ENCODE results near the gene FBXL20. TPM values are rescaled to one million over a fixed set of nuclear protein-coding genes. Genes with fewer than 3 reads are reported as not detected.
"Not testable (repeated sequence)": the region's sequence is repeated elsewhere in the genome, so short reads cannot be mapped to it uniquely, and the experiment has no call there.

Gene FBXL20, protein sequence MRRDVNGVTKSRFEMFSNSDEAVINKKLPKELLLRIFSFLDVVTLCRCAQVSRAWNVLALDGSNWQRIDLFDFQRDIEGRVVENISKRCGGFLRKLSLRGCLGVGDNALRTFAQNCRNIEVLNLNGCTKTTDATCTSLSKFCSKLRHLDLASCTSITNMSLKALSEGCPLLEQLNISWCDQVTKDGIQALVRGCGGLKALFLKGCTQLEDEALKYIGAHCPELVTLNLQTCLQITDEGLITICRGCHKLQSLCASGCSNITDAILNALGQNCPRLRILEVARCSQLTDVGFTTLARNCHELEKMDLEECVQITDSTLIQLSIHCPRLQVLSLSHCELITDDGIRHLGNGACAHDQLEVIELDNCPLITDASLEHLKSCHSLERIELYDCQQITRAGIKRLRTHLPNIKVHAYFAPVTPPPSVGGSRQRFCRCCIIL
- total RNA-seq = 10 to 100 TPM; 11.2 to 11.8 TPM

DNA sequence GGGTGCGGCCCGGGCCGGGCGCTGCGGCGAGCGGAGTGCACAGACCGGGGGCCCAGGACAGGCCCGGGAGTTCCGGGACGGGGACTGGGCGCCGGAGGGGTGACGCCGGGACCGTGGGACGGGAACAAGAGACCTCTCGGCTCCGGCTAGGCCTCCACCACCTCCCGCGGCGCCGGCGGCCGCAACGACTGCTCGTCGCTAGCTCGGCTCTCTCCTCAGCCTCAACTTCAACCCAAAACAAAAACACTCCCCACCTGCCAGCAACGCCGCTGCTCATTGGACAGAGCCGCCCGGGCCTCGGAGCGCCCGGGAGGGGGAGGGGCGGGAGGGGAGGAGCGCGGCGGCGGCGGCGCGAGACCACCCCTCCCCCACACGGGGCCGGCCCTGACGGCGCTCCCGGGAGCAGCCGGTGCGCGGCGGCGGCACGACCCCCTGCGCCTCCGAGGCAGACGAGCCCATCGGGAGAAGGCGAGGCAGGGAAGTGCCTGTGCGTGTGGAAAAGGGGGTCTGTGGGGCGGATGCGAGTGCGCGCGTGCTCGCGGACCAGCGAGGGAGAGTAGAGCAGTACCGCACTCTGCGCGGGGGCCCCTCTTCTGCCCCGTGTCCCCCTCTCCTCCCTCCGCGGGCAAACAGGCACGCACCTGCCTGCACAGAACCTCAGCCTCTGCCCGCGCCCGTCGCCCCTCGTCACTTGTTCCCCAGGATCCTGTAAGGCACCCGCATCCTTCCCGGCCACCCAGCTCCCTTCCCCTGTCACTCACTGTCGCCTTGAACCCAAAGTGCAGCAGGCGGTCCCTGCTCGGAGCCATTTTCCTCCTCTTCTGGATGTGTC is at the start of gene FBXL20:
FBXL20 (minus strand) TSS at position 215 of the 832 bp plus-strand sequence. CDS start 224 bp downstream, outside the sequence.
- H3K36me3 Mint-ChIP-seq (ENCODE audit: low read depth) = peaks cover 5% of the 10 kb centered on the region
- peaks cover 29% of the 10 kb centered on the region for H3K4me1 Mint-ChIP-seq (ENCODE audit: low read depth)
- H3K9me3 Mint-ChIP-seq (ENCODE audit: insufficient read depth) = no peaks in the 10 kb centered on the region
- peak within 1 kb of the TSS; percentile 95 for H3K4me3 Mint-ChIP-seq
- ATAC-seq = peak; percentile 78
- DNase-seq = peak; percentile 93
- no peaks in the 10 kb centered on the region for H3K27me3 Mint-ChIP-seq (ENCODE audit: low read depth)
- POLR2A ChIA-PET = interaction anchor here (0.6 to 1.5 kb wide), 7 partner anchors 15 to 391 kb away, joined by 3 to 5 read pairs (median 3); partner anchors contain the start of genes CDK12, MED1 and RPL19
- H3K27ac Mint-ChIP-seq = peak within 1 kb of the TSS; percentile 98
- CTCF ChIA-PET = interaction anchor here (0.9 kb wide), 1 partner anchor 165 kb away, joined by 3 read pairs; no protein-coding TSS in a partner anchor

- Mint-ChIP-seq H3K4me1 (ENCODE audit: low read depth) (peaks cover 30% of the 10 kb centered on the region), H3K36me3 (ENCODE audit: low read depth) (peaks cover 16% of the 10 kb centered on the region), H3K9me3 (ENCODE audit: insufficient read depth) (no peaks in the 10 kb centered on the region), H3K4me3 (peak within 1 kb of the TSS; percentile 98), H3K27me3 (ENCODE audit: low read depth) (no peaks in the 10 kb centered on the region), H3K27ac (peak within 1 kb of the TSS; percentile 95)
- CTCF ChIA-PET = interaction anchor here (0.6 to 4.7 kb wide), 5 partner anchors 11 to 207 kb away, joined by 3 to 25 read pairs (median 3); partner anchors contain the start of gene CDK12
- DNase-seq = peak; percentile 97
- POLR2A ChIA-PET = interaction anchor here (0.5 to 5.8 kb wide), 8 partner anchors 11 to 967 kb away, joined by 3 to 134 read pairs (median 4); partner anchors contain the start of genes CDK12 and TOP2A
- ATAC-seq = peak; percentile 98
These were observed 49.6 kb upstream of the FBXL20 start, which contains the start of gene MED1 for GRCh38 chr17:39450847-39451581. Gene MED1 (minus strand): TSS chr17:39451263. CDS start chr17:39451062, 201 bp downstream.

- Mint-ChIP-seq H3K27me3 (ENCODE audit: low read depth) (no peaks in the 10 kb centered on the region), H3K4me3 (peak overlapping the region; percentile 98), H3K9me3 (ENCODE audit: insufficient read depth) (no peaks in the 10 kb centered on the region), H3K4me1 (ENCODE audit: low read depth) (peaks cover 30% of the 10 kb centered on the region), H3K36me3 (ENCODE audit: low read depth) (peaks cover 20% of the 10 kb centered on the region), H3K27ac (peak overlapping the region; percentile 95)
- ChIA-PET CTCF (interaction anchor here (2.6 to 4.7 kb wide), 2 partner anchors 11 to 12 kb away, joined by 9 to 25 read pairs; partner anchors contain the start of gene CDK12), POLR2A (interaction anchor here (1.1 to 5.8 kb wide), 2 partner anchors 12 to 51 kb away, joined by 4 to 134 read pairs; partner anchors contain the start of gene CDK12)
- ATAC-seq (no peak), DNase-seq (no peak)
These were observed 48.6 kb upstream of the FBXL20 start for GRCh38 chr17:39450051-39450450.

- ATAC-seq = no peak
- no peak overlapping the region for H3K27ac Mint-ChIP-seq
- POLR2A ChIA-PET = interaction anchor here (0.5 kb wide), 1 partner anchor 13 kb away, joined by 3 read pairs; the partner anchor contains the start of gene CDK12
These were observed 46.1 kb upstream of the FBXL20 start for GRCh38 chr17:39447561-39447960.

GRCh38 chr17:39443326-39443725 is 41.9 kb upstream of the FBXL20 start:
- no peak overlapping the region for H3K4me3 Mint-ChIP-seq
- peaks cover 49% of the 10 kb centered on the region for H3K36me3 Mint-ChIP-seq (ENCODE audit: low read depth)
- peaks cover 7% of the 10 kb centered on the region for H3K4me1 Mint-ChIP-seq (ENCODE audit: low read depth)
- POLR2A ChIA-PET = no interaction called here
- DNase-seq (no peak), ATAC-seq (no peak)
- no peak overlapping the region for H3K27ac Mint-ChIP-seq
- H3K9me3 Mint-ChIP-seq (ENCODE audit: insufficient read depth) = no peaks in the 10 kb centered on the region
- H3K27me3 Mint-ChIP-seq (ENCODE audit: low read depth) = no peaks in the 10 kb centered on the region
- CTCF ChIA-PET = no interaction called here

More at GRCh38 chr17:39447561-39447960, 46.1 kb upstream of the FBXL20 start:
- Mint-ChIP-seq H3K27me3 (ENCODE audit: low read depth) (no peaks in the 10 kb centered on the region), H3K4me1 (ENCODE audit: low read depth) (peaks cover 28% of the 10 kb centered on the region), H3K36me3 (ENCODE audit: low read depth) (peaks cover 32% of the 10 kb centered on the region), H3K4me3 (no peak overlapping the region), H3K9me3 (ENCODE audit: insufficient read depth) (no peaks in the 10 kb centered on the region)
- CTCF ChIA-PET = interaction anchor here (0.9 kb wide), 1 partner anchor 17 kb away, joined by 3 read pairs; no protein-coding TSS in a partner anchor
- DNase-seq = no peak

DNA sequence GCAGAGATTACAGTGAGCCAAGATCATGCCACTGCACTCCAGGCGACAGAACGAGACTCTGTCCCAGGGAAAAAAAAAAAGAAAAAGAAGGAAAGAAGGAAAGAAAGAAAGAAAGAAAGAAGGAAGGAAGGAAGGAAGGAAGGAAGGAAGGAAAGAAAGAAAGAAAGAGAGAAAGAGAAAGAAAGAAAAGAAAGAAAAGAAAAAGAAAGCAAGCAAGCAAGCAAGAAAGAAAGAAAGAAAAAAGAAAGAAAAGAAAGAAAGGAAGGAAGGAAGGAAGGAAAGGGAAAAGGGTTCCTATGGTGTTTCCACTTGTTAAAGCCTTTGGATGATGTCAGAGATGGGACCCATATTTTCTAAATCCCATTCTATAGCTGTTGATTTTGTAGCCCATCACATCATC is 38.4 kb upstream of the FBXL20 start:
- DNase-seq; H3K27ac Mint-ChIP-seq; H3K4me1 Mint-ChIP-seq (ENCODE audit: low read depth); H3K27me3 Mint-ChIP-seq (ENCODE audit: low read depth); POLR2A ChIA-PET; H3K9me3 Mint-ChIP-seq (ENCODE audit: insufficient read depth); ATAC-seq; H3K4me3 Mint-ChIP-seq: not testable (repeated sequence)
- CTCF ChIA-PET = interaction anchor here (1.0 kb wide), 1 partner anchor 21 kb away, joined by 3 read pairs; the partner anchor contains the start of gene CDK12
- H3K36me3 Mint-ChIP-seq (ENCODE audit: low read depth) = peaks cover 47% of the 10 kb centered on the region

DNA sequence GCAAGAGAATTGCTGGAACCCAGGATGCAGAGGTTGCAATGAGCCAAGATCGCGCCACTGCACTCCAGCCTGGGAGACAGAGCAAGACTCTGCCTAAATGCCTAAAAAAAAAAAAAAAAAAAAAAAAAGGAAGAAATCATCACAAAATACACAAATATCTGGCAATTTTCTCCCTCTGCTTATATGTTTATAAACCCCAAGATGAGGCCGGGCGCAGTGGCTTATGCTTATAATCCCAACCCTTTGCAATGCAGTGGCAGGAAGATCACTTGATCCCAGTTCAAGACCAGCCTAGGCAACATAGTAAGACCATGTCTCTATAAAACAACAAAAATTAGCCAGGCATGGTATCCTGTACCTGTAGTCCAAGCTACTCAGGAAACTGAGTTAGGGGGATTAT is 28.2 kb upstream of the FBXL20 start:
- POLR2A ChIA-PET = interaction anchor here (0.6 to 1.2 kb wide), 2 partner anchors 24 to 792 kb away, joined by 3 to 4 read pairs; no protein-coding TSS in a partner anchor
- no peaks in the 10 kb centered on the region for H3K4me1 Mint-ChIP-seq (ENCODE audit: low read depth)
- no peak overlapping the region for H3K4me3 Mint-ChIP-seq
- H3K36me3 Mint-ChIP-seq (ENCODE audit: low read depth) = peaks cover 38% of the 10 kb centered on the region
- CTCF ChIA-PET = no interaction called here
- ATAC-seq (no peak), DNase-seq (no peak)
- H3K27ac Mint-ChIP-seq = no peak overlapping the region
- H3K27me3 Mint-ChIP-seq (ENCODE audit: low read depth) = no peaks in the 10 kb centered on the region
- no peaks in the 10 kb centered on the region for H3K9me3 Mint-ChIP-seq (ENCODE audit: insufficient read depth)

GRCh38 chr17:39416141-39416540 is 14.7 kb upstream of the FBXL20 start:
- H3K36me3 Mint-ChIP-seq (ENCODE audit: low read depth) = peaks cover 37% of the 10 kb centered on the region
- DNase-seq = no peak
- no peak for ATAC-seq
- H3K4me1 Mint-ChIP-seq (ENCODE audit: low read depth) = no peaks in the 10 kb centered on the region
- POLR2A ChIA-PET = interaction anchor here (0.6 to 1.0 kb wide), 2 partner anchors 14 to 35 kb away, joined by 3 read pairs; partner anchors contain the start of gene MED1
- no peaks in the 10 kb centered on the region for H3K27me3 Mint-ChIP-seq (ENCODE audit: low read depth)
- H3K4me3 Mint-ChIP-seq = no peak overlapping the region
- no peak overlapping the region for H3K27ac Mint-ChIP-seq
- CTCF ChIA-PET = interaction anchor here (0.7 kb wide), 1 partner anchor 242 kb away, joined by 4 read pairs; no protein-coding TSS in a partner anchor
- H3K9me3 Mint-ChIP-seq (ENCODE audit: insufficient read depth) = no peaks in the 10 kb centered on the region

DNA sequence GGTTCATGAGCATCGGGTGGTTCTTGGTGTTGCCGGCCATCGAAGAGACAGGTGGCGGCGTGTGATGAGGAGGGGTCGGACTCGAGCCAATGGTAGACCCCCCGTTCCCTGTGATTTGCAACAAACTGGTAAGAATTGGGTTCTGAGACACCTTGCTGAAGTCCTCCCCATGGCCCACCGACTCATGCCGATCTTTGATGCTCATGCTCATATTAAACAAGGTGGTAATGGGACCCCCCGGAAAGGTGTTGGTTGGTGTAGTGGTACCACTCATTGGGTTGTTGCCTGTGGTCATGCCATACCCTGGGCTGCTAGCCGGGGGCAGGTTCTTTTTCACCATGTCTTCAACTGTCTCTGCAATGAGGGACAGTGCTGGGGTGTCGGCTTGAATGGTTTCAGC is 8.9 kb upstream of the FBXL20 start:
- ChIA-PET CTCF (no interaction called here), POLR2A (no interaction called here)
- Mint-ChIP-seq H3K4me1 (ENCODE audit: low read depth) (peaks cover 10% of the 10 kb centered on the region), H3K9me3 (ENCODE audit: insufficient read depth) (no peaks in the 10 kb centered on the region), H3K27me3 (ENCODE audit: low read depth) (no peaks in the 10 kb centered on the region), H3K36me3 (ENCODE audit: low read depth) (peaks cover 48% of the 10 kb centered on the region), H3K4me3 (no peak overlapping the region), H3K27ac (no peak overlapping the region)
- DNase-seq (no peak), ATAC-seq (no peak)

GRCh38 chr17:39408360-39408759 is 6.9 kb upstream of the FBXL20 start:
- POLR2A ChIA-PET = no interaction called here
- no peak overlapping the region for H3K27ac Mint-ChIP-seq

More at GRCh38 chr17:39408360-39408759, 6.9 kb upstream of the FBXL20 start:
- Mint-ChIP-seq H3K27me3 (ENCODE audit: low read depth) (no peaks in the 10 kb centered on the region), H3K36me3 (ENCODE audit: low read depth) (peaks cover 35% of the 10 kb centered on the region), H3K4me3 (no peak overlapping the region), H3K9me3 (ENCODE audit: insufficient read depth) (no peaks in the 10 kb centered on the region), H3K4me1 (ENCODE audit: low read depth) (peaks cover 19% of the 10 kb centered on the region)
- CTCF ChIA-PET = no interaction called here
- DNase-seq (no peak), ATAC-seq (no peak)
